DOHH2 (cell line): ENCODE results near the gene TNFRSF11A.

Experiments used
- H3F3A ChIP-seq: fragments of 200-600 bp; sonication (generic), shearing (Covaris generic); 2 replicates; pipeline ENCODE4 v1.6.0; 2016; ENCODE audit warnings: antibody characterized with exemption, mild to moderate bottlenecking; ENCODE audit not compliant: control insufficient read depth, insufficient read depth
- H3K27ac ChIP-seq: fragments of 200-600 bp; sonication (generic); 2 replicates; pipeline ENCODE4 v1.5.1; 2014; ENCODE audit warnings: low read depth, mild to moderate bottlenecking, low read length, moderate library complexity
- H3K27me3 ChIP-seq: fragments of 200-600 bp; sonication (generic); 2 replicates; pipeline ENCODE4 v1.6.1; 2014; ENCODE audit warnings: mild to moderate bottlenecking, low read length, mixed read lengths; ENCODE audit not compliant: control insufficient read depth
- H3K36me3 ChIP-seq: fragments of 200-600 bp; sonication (generic); 2 replicates; pipeline ENCODE4 v1.6.1; 2014; ENCODE audit warnings: mild to moderate bottlenecking, low read length, moderate library complexity, mixed read lengths; ENCODE audit not compliant: control insufficient read depth
- H3K4me1 ChIP-seq: fragments of 200-600 bp; sonication (generic); 2 replicates; pipeline ENCODE4 v1.6.1; 2014; ENCODE audit warnings: mild to moderate bottlenecking, low read length, mixed read lengths; ENCODE audit not compliant: control insufficient read depth
- H3K4me2 ChIP-seq: fragments of 200-600 bp; sonication (generic); 2 replicates; pipeline ENCODE4 v1.6.0; 2014; ENCODE audit warnings: mild to moderate bottlenecking, low read length, moderate library complexity
- H3K4me3 ChIP-seq: fragments of 200-600 bp; sonication (generic); 2 replicates; pipeline ENCODE4 v1.5.1; 2014; ENCODE audit warnings: mild to moderate bottlenecking, low read length, mixed read lengths
- H3K79me2 ChIP-seq: fragments of 200-600 bp; sonication (generic); 2 replicates; pipeline ENCODE4 v1.6.1; 2014; ENCODE audit warnings: mild to moderate bottlenecking, low read length, mixed read lengths; ENCODE audit not compliant: control insufficient read depth
- H3K9me2 ChIP-seq: fragments of 200-600 bp; sonication (generic); replicated peaks from 2 replicates; pipeline ENCODE4 v1.6.1; 2014; ENCODE audit warnings: mild to moderate bottlenecking, low read length, mixed read lengths; ENCODE audit not compliant: control insufficient read depth
- H3K9me3 ChIP-seq: fragments of 200-600 bp; sonication (generic); 2 replicates; pipeline ENCODE4 v1.6.1; 2014; ENCODE audit warnings: antibody characterized with exemption, low read length, mixed read lengths; ENCODE audit not compliant: control insufficient read depth, insufficient read depth
- H4K20me1 ChIP-seq: fragments of 200-600 bp; sonication (generic); 2 replicates; pipeline ENCODE4 v1.6.0; 2014; ENCODE audit warnings: low read depth, mild to moderate bottlenecking, antibody characterized with exemption, low read length, moderate library complexity; ENCODE audit not compliant: control insufficient read depth, insufficient read depth
- CTCF ChIP-seq: fragments of 200-600 bp; sonication (generic); IDR thresholded peaks from one replicate; pipeline ENCODE4 v1.5.1; 2014; ENCODE audit warnings: antibody characterized with exemption, mild to moderate bottlenecking, low read depth, low read length; ENCODE audit not compliant: poor library complexity, severe bottlenecking
- EZH2phosphoT487 ChIP-seq: fragments of 200-600 bp; sonication (generic); IDR thresholded peaks from 2 replicates; pipeline ENCODE4 v1.6.1; 2017; ENCODE audit warnings: borderline replicate concordance, mild to moderate bottlenecking, antibody characterized with exemption, low read length, moderate library complexity, mixed read lengths

Gene TNFRSF11A

GRCh38 chr18:62324917-62325805 lies at the start of gene TNFRSF11A:
Gene TNFRSF11A (plus strand): TSS chr18:62325310. CDS start chr18:62325353, 43 bp downstream.
- no peaks in the 10 kb centered on the region for H3K9me3 ChIP-seq
- peak within 1 kb of the TSS; percentile 58 for H3K4me3 ChIP-seq
- H3F3A ChIP-seq = no peaks in the 10 kb centered on the region; the same call in 1 of the 2 replicates
- no peak for TF ChIP-seq CTCF
- no peak for TF ChIP-seq EZH2phosphoT487
- H3K9me2 ChIP-seq = no peaks in the 10 kb centered on the region
- H3K36me3 ChIP-seq = no peaks in the 10 kb centered on the region
- H3K4me1 ChIP-seq = peaks cover 12% of the 10 kb centered on the region
- no peaks in the 10 kb centered on the region for H4K20me1 ChIP-seq
- no peaks in the 10 kb centered on the region for H3K79me2 ChIP-seq
- peaks cover 49% of the 10 kb centered on the region for H3K27me3 ChIP-seq
- peak within 1 kb of the TSS; percentile 56 for H3K4me2 ChIP-seq
- H3K27ac ChIP-seq = no peak within 1 kb of the TSS

GRCh38 chr18:62277045-62277444 lies 48.1 kb upstream of the TNFRSF11A start:
- no peak overlapping the region for H3K4me3 ChIP-seq
- peaks cover 49% of the 10 kb centered on the region for H3K36me3 ChIP-seq
- H3F3A ChIP-seq = no peaks in the 10 kb centered on the region
- no peaks in the 10 kb centered on the region for H3K9me3 ChIP-seq
- H3K9me2 ChIP-seq = no peaks in the 10 kb centered on the region
- H3K4me2 ChIP-seq = no peak overlapping the region
- H4K20me1 ChIP-seq = no peaks in the 10 kb centered on the region
- no peak overlapping the region for H3K27ac ChIP-seq
- no peaks in the 10 kb centered on the region; the same call in 1 of the 2 replicates for H3K4me1 ChIP-seq
- H3K79me2 ChIP-seq = no peaks in the 10 kb centered on the region
- no peaks in the 10 kb centered on the region for H3K27me3 ChIP-seq
- TF ChIP-seq CTCF = no peak

- Histone ChIP-seq H3F3A (no peaks in the 10 kb centered on the region), H3K27ac (no peak overlapping the region), H3K4me1 (no peaks in the 10 kb centered on the region), H3K9me2 (no peaks in the 10 kb centered on the region), H3K36me3 (peaks cover 52% of the 10 kb centered on the region), H3K9me3 (no peaks in the 10 kb centered on the region), H3K4me3 (no peak overlapping the region), H3K79me2 (no peaks in the 10 kb centered on the region), H3K4me2 (no peak overlapping the region), H4K20me1 (no peaks in the 10 kb centered on the region), H3K27me3 (no peaks in the 10 kb centered on the region)
- TF ChIP-seq EZH2phosphoT487 (no peak), CTCF (no peak)
Measured at GRCh38 chr18:62279561-62279960, 45.5 kb upstream of the TNFRSF11A start.
